ENCODE results near the gene FLOT1. TPM values are rescaled to one million over a fixed set of nuclear protein-coding genes. Genes with fewer than 3 reads are reported as not detected.
A peak's percentile ranks its signal among the peaks of the same experiment; 100 is the strongest.

FLOT1 gene
- total and polyA plus RNA-seq, 9 of the 15 experiments (the other 6 are each of a cell fraction or from before 2014, with no cell fraction given) = 11.7 to 149 (median 118) TPM

DNA sequence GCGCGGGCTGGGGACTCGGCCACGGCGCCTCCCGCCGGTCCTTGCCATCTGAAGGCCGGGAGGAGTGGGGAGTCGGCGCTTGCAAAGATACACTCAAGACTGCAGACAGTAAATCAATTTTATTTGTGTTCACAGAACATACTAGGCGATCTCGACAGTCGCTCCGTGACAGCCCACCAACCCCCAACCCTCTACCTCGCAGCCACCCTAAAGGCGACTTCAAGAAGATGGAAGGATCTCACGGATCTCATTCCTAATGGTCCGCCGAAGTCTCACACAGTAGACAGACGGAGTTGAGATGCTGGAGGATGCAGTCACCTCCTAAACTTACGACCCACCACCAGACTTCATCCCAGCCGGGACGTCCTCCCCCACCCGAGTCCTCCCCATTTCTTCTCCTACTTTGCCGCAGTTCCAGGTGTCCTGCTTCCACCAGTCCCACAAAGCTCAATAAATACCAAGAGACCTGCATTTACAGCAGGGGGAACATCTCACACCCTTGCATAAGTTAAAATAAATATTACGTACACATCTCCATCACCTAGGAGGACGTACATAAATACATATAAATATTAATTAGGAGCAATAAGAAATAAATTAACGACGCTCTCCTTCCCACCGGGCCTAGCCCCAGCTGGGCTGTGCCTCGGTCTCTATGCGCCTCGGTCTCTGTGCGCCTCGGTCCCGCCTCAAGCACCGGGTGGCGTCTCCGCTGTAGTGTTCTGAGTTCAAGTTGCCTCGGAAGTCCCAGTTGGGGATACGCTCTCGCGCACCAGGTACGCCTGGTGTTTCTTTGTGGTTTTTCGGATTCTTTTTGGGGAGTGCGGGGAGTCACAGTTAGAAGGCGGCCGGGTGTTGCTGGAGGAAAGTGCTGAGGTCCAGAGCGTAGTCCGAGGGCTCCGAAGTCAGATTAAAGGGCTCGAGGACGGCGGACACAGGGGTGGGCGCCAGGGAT is 889 bp upstream of the FLOT1 start (continued):
- TF ChIP-seq, protein P1, sequence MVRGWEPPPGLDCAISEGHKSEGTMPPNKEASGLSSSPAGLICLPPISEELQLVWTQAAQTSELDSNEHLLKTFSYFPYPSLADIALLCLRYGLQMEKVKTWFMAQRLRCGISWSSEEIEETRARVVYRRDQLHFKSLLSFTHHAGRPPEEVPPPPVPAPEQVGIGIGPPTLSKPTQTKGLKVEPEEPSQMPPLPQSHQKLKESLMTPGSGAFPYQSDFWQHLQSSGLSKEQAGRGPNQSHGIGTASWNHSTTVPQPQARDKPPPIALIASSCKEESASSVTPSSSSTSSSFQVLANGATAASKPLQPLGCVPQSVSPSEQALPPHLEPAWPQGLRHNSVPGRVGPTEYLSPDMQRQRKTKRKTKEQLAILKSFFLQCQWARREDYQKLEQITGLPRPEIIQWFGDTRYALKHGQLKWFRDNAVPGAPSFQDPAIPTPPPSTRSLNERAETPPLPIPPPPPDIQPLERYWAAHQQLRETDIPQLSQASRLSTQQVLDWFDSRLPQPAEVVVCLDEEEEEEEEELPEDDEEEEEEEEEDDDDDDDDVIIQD (CRISPR knock-in tag; IDR thresholded peaks at IDR 0.05) = no peak
- no peak for TF ChIP-seq SPI1 (IDR thresholded peaks at IDR 0.05; ENCODE audit: borderline replicate concordance, low read depth, low read length)
- no peak for TF ChIP-seq TBP (optimal IDR thresholded peaks at IDR 0.05; ENCODE audit: low read depth, low read length)
- no peak for TF ChIP-seq HLTF (IDR thresholded peaks at IDR 0.05)
- TF ChIP-seq, protein P2, sequence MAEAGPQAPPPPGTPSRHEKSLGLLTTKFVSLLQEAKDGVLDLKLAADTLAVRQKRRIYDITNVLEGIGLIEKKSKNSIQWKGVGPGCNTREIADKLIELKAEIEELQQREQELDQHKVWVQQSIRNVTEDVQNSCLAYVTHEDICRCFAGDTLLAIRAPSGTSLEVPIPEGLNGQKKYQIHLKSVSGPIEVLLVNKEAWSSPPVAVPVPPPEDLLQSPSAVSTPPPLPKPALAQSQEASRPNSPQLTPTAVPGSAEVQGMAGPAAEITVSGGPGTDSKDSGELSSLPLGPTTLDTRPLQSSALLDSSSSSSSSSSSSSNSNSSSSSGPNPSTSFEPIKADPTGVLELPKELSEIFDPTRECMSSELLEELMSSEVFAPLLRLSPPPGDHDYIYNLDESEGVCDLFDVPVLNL (CRISPR knock-in tag; IDR thresholded peaks at IDR 0.05; ENCODE audit: low read depth) = no peak
- no peak for TF ChIP-seq U2AF1 (optimal IDR thresholded peaks at IDR 0.05; ENCODE audit: low read depth, low read length)
- TF ChIP-seq, protein P3, sequence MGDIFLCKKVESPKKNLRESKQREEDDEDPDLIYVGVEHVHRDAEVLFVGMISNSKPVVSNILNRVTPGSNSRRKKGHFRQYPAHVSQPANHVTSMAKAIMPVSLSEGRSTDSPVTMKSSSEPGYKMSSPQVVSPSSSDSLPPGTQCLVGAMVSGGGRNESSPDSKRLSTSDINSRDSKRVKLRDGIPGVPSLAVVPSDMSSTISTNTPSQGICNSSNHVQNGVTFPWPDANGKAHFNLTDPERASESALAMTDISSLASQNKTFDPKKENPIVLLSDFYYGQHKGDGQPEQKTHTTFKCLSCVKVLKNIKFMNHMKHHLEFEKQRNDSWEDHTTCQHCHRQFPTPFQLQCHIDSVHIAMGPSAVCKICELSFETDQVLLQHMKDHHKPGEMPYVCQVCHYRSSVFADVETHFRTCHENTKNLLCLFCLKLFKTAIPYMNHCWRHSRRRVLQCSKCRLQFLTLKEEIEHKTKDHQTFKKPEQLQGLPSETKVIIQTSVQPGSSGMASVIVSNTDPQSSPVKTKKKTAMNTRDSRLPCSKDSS (IDR thresholded peaks at IDR 0.05; ENCODE audit: low read depth, partially characterized antibody) = no peak
- TF ChIP-seq DPF2 (IDR thresholded peaks at IDR 0.05) = no peak
- TF ChIP-seq CXXC5 (CRISPR knock-in tag; IDR thresholded peaks at IDR 0.05) = no peak
- TF ChIP-seq U2AF2 (optimal IDR thresholded peaks at IDR 0.05; ENCODE audit: low read depth, low read length) = no peak
- no peak for TF ChIP-seq RBM14 (IDR thresholded peaks at IDR 0.05; ENCODE audit: borderline replicate concordance, insufficient read depth, low read depth, low read length)
- no peak for TF ChIP-seq NFRKB (IDR thresholded peaks at IDR 0.05; ENCODE audit: low read depth)
- no peak for TF ChIP-seq NFE2L1 (tag; IDR thresholded peaks at IDR 0.05; ENCODE audit: borderline replicate concordance, low read depth)
- TF ChIP-seq BRCA1 (IDR thresholded peaks at IDR 0.05) = no peak
- TF ChIP-seq BRCA1 (CRISPR knock-in tag; IDR thresholded peaks at IDR 0.05) = 0 out of 2 replicates have a peak, but pooled peaks have one; percentile 87
- no peak; the same call in 1 of the 2 replicates for TF ChIP-seq PML (IDR thresholded peaks at IDR 0.05; ENCODE audit: low read length)
- no peak for TF ChIP-seq ZNF184 (CRISPR knock-in tag; IDR thresholded peaks at IDR 0.05)
- TF ChIP-seq MCM2 (IDR thresholded peaks at IDR 0.05; ENCODE audit: low read depth) = no peak
- TF ChIP-seq NCOA2 (IDR thresholded peaks at IDR 0.05; ENCODE audit: partially characterized antibody in 2 of 2) = no peak
- TF ChIP-seq ATF1 (CRISPR knock-in tag; IDR thresholded peaks at IDR 0.05) = no peak
- TF ChIP-seq ATF1 (tag; IDR thresholded peaks at IDR 0.05) = no peak
- TF ChIP-seq CCAR2 (IDR thresholded peaks at IDR 0.05; ENCODE audit: low read depth, low read length) = no peak
- TF ChIP-seq MBD2 (IDR thresholded peaks at IDR 0.05; ENCODE audit: borderline replicate concordance, low read depth) = no peak
- TF ChIP-seq, protein P4, sequence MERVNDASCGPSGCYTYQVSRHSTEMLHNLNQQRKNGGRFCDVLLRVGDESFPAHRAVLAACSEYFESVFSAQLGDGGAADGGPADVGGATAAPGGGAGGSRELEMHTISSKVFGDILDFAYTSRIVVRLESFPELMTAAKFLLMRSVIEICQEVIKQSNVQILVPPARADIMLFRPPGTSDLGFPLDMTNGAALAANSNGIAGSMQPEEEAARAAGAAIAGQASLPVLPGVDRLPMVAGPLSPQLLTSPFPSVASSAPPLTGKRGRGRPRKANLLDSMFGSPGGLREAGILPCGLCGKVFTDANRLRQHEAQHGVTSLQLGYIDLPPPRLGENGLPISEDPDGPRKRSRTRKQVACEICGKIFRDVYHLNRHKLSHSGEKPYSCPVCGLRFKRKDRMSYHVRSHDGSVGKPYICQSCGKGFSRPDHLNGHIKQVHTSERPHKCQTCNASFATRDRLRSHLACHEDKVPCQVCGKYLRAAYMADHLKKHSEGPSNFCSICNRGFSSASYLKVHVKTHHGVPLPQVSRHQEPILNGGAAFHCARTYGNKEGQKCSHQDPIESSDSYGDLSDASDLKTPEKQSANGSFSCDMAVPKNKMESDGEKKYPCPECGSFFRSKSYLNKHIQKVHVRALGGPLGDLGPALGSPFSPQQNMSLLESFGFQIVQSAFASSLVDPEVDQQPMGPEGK (CRISPR knock-in tag; IDR thresholded peaks at IDR 0.05; ENCODE audit: borderline replicate concordance) = no peak
